ENCODE measurements around the gene ASB1. TPM values are rescaled to one million over a fixed set of nuclear protein-coding genes. Genes with fewer than 3 reads are reported as not detected.

The ASB1 gene
- total and polyA plus RNA-seq, 9 of the 15 experiments (the other 6 are each of a cell fraction or from before 2014, with no cell fraction given) = 6.3 to 37.7 (median 23.9) TPM

- WGBS (ENCODE audit: insufficient coverage, low coverage, missing lambda C conversion rate) = 89% methylated on average over 4 of the region's 6 CpGs
- no TSS peak for BruUV-seq (replicated peaks)
- DNase-seq (ENCODE audit: extremely low read depth in 1 of 4, low spot score in 3 of 4) (no peak), ATAC-seq (no peak), FAIRE-seq (no peak)
- no peaks in the 10 kb centered on the region for H4K20me1 ChIP-seq (replicated peaks; ENCODE audit: control insufficient read depth, insufficient read depth, low read length)
- peaks cover 63% of the 10 kb centered on the region for H3K36me3 ChIP-seq (ENCODE audit: control insufficient read depth, insufficient read depth, low read length)
- no peak overlapping the region for H3K9ac ChIP-seq (ENCODE audit: insufficient read depth in 1 of 2, low read depth in 2 of 2, low read length in 2 of 2)
- peaks cover 87% of the 10 kb centered on the region for H3K79me2 ChIP-seq (ENCODE audit: control insufficient read depth, insufficient read depth, low read length)
- ChIA-PET POLR2A (interaction anchor here (1.2 kb wide), 2 partner anchors 9 kb away, joined by 3 read pairs; no protein-coding TSS in a partner anchor), CTCF (ENCODE audit: low intra/inter-chr PET ratio) (no interaction called here)
- TF ChIP-seq NFE2 (IDR thresholded peaks at IDR 0.05; ENCODE audit: low read depth) = peak; percentile 27; the same call in 1 of the 2 replicates
- TF ChIP-seq PTBP1 (IDR thresholded peaks at IDR 0.05; ENCODE audit: low read depth, low read length) = no peak
- H3K4me2 ChIP-seq (ENCODE audit: insufficient read depth, low read length) = no peak overlapping the region
- in situ Hi-C loops (cut with MboI) (no loop called here), intact Hi-C loops (cut with micrococcal nuclease) (no loop called here)
- H3K27me3 ChIP-seq (ENCODE audit: control insufficient read depth in 2 of 2, insufficient read depth in 2 of 2, low read length in 2 of 2) = no peaks in the 10 kb centered on the region
- no peak overlapping the region for H3K27ac ChIP-seq (ENCODE audit: extremely low read depth, low read depth, low read length)
- H3K4me3 ChIP-seq = no peak overlapping the region
- no peaks in the 10 kb centered on the region for H3K9me3 ChIP-seq (replicated peaks; ENCODE audit: control insufficient read depth, insufficient read depth, low read depth, low read length)
- H2AFZ ChIP-seq (ENCODE audit: low read depth, low read length) = no peak overlapping the region
- H3K9me1 ChIP-seq (ENCODE audit: control insufficient read depth, insufficient read depth, low read length) = no peaks in the 10 kb centered on the region
- H3K4me1 ChIP-seq (replicated peaks in 1 of 2; ENCODE audit: control insufficient read depth in 2 of 2, insufficient read depth in 2 of 2, low read length in 2 of 2) = peaks cover 14 to 33% of the 10 kb centered on the region in 2 experiments; a peak in 4 of 5 replicates
These were observed 4.1 kb downstream of the ASB1 start for GRCh38 chr2:238430781-238431180.

DNA sequence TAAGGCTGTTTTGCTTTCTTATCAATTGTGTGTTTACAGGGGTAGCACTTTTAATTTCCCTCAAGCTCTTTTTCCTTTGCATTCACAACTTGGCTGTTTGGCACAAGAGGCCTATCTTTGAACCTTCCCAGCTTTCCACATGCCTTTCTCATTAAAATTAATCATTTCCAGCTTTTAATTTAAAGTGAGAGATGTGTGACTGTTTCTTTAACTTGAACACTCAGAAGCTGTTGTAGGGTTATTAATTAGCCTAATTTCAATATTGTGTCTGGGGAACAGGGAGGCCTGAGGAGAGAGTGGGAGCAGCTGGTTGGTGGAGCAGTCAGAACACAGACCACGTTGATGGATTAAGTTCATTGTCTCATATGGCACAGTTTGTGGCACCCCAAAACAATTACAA is 4.7 kb downstream of the ASB1 start:
- H3K9me3 ChIP-seq (replicated peaks; ENCODE audit: control insufficient read depth, insufficient read depth, low read depth, low read length) = no peaks in the 10 kb centered on the region
- intact Hi-C loops (cut with micrococcal nuclease) (no loop called here), in situ Hi-C loops (cut with MboI) (no loop called here)
- no peak for DNase-seq (ENCODE audit: extremely low read depth in 1 of 4, low spot score in 3 of 4)
- no peak for ATAC-seq
- BruUV-seq (replicated peaks) = no TSS peak
- POLR2A ChIA-PET = interaction anchor here (1.2 kb wide), 2 partner anchors 8 to 10 kb away, joined by 3 read pairs; no protein-coding TSS in a partner anchor
- no peak overlapping the region for H3K4me2 ChIP-seq (ENCODE audit: insufficient read depth, low read length)
- no peak overlapping the region for H3K9ac ChIP-seq (ENCODE audit: insufficient read depth in 1 of 2, low read depth in 2 of 2, low read length in 2 of 2)
- H3K4me1 ChIP-seq (replicated peaks in 1 of 2; ENCODE audit: control insufficient read depth in 2 of 2, insufficient read depth in 2 of 2, low read length in 2 of 2) = peaks cover 10 to 28% of the 10 kb centered on the region in 2 experiments; a peak in 4 of 5 replicates
- H3K27ac ChIP-seq (ENCODE audit: extremely low read depth, low read depth, low read length) = no peak overlapping the region; the same call in 2 of the 3 replicates
- no peaks in the 10 kb centered on the region for H3K9me1 ChIP-seq (ENCODE audit: control insufficient read depth, insufficient read depth, low read length)
- H4K20me1 ChIP-seq (replicated peaks; ENCODE audit: control insufficient read depth, insufficient read depth, low read length) = no peaks in the 10 kb centered on the region
- no peak overlapping the region for H2AFZ ChIP-seq (ENCODE audit: low read depth, low read length)
- CTCF ChIA-PET (ENCODE audit: low intra/inter-chr PET ratio) = no interaction called here
- no peak for FAIRE-seq
- WGBS (ENCODE audit: insufficient coverage, low coverage, missing lambda C conversion rate) = 50% methylated on average over 1 of the region's 1 CpG
- H3K4me3 ChIP-seq = no peak overlapping the region
- peaks cover 91% of the 10 kb centered on the region for H3K79me2 ChIP-seq (ENCODE audit: control insufficient read depth, insufficient read depth, low read length)
- peaks cover 68% of the 10 kb centered on the region for H3K36me3 ChIP-seq (ENCODE audit: control insufficient read depth, insufficient read depth, low read length)
- no peaks in the 10 kb centered on the region for H3K27me3 ChIP-seq (ENCODE audit: control insufficient read depth in 2 of 2, insufficient read depth in 2 of 2, low read length in 2 of 2)
- no peak for TF ChIP-seq ZNF707 (CRISPR knock-in tag; conservative IDR thresholded peaks at IDR 0.05)
- TF ChIP-seq FOSL1 (tag; conservative IDR thresholded peaks at IDR 0.05) = no peak
- TF ChIP-seq, protein P1, sequence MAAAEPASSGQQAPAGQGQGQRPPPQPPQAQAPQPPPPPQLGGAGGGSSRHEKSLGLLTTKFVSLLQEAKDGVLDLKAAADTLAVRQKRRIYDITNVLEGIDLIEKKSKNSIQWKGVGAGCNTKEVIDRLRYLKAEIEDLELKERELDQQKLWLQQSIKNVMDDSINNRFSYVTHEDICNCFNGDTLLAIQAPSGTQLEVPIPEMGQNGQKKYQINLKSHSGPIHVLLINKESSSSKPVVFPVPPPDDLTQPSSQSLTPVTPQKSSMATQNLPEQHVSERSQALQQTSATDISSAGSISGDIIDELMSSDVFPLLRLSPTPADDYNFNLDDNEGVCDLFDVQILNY (CRISPR knock-in tag; IDR thresholded peaks at IDR 0.05) = no peak
- no peak for TF ChIP-seq ZNF764 (CRISPR knock-in tag; IDR thresholded peaks at IDR 0.05; ENCODE audit: low read depth)
- TF ChIP-seq ILK (tag; IDR thresholded peaks at IDR 0.05; ENCODE audit: borderline replicate concordance, low read depth) = no peak
- no peak for TF ChIP-seq NONO (IDR thresholded peaks at IDR 0.05; ENCODE audit: low read depth in 2 of 2, low read length in 1 of 2)
- TF ChIP-seq SRSF3 (IDR thresholded peaks at IDR 0.05; ENCODE audit: insufficient read depth, low read length) = no peak
- no peak for TF ChIP-seq TCFL5 (CRISPR knock-in tag; conservative IDR thresholded peaks at IDR 0.05)
- TF ChIP-seq SOX6 (IDR thresholded peaks at IDR 0.05) = no peak
- TF ChIP-seq ZNF79 (CRISPR knock-in tag; IDR thresholded peaks at IDR 0.05; ENCODE audit: low read depth) = no peak
